Stimulated activated CD8-positive, alpha-beta memory T cell treated with anti-CD3 and anti-CD28 coated beads, Interleukin-15, amount 100 ng/mL, for 24 hours (primary cell): ENCODE data around the gene SLC22A13.
"Not testable (repeated sequence)": the region's sequence is repeated elsewhere in the genome, so short reads cannot be mapped to it uniquely, and the experiment has no call there.

Source experiments
- DNase-seq: peaks from one replicate; pipeline ENCODE4 v3.0.0-alpha.2; 2020; ENCODE audit warnings: low read depth

SLC22A13 gene

DNA sequence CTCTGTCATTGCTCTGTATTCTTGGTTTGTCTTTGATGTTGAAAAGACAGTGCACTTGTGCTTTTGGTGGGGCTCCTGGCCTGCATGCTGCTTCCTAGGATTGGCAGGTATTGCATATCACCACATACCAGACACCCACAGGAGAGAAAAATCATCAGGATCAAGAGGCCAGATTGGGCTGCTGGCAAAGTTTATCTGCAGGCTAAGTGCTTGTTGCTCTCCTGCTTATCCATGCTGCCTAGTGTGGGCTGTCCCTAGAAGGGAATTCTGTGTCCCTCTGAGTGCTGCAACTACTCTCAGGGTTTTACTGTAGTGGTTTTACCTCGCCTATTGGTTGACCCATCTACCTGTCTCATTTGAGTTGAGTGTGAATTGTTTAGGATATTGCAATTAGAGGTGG, 833 bp upstream of the SLC22A13 start:
- no peak for DNase-seq

DNA sequence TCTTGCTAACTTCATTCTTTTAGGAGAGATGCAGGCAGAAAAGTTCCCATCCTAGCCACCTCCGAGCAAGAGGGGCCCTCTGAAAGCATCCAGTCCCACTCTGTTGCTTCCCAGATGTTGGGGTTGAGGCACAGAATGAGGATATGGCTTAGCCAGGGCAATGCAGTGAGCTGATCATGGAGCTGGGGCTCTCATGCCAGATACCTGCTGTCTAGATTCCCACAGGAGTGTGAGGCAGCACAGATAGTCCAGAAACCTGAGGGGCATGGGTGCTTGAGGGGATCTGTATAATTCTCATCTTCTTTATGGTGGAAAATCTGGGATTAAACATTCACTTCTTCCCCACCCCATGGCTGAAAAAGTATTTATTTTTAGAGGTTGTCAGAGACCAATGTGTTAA, 1.2 kb downstream of the SLC22A13 start:
- no peak for DNase-seq

DNA sequence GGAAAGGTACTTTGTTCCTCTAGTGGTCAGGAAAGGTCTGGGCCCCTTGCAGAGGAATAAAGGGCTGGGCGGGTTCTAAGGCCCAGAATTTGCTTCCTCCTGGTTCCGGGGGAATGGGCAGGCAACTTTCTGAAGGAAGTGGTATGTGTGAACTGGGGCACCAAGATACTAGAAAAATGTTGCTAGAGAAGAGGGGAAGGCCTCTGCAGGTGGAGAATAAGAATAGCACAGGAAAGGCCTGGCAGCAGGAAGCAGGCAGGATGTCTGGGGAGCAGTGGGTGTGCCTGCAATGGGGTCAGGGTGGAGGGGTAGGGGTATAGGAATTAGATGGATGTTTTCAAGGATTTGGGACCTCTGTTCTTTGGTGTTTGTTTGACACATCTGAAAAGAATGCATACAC, 2.0 kb downstream of the SLC22A13 start:
- no peak for DNase-seq

DNA sequence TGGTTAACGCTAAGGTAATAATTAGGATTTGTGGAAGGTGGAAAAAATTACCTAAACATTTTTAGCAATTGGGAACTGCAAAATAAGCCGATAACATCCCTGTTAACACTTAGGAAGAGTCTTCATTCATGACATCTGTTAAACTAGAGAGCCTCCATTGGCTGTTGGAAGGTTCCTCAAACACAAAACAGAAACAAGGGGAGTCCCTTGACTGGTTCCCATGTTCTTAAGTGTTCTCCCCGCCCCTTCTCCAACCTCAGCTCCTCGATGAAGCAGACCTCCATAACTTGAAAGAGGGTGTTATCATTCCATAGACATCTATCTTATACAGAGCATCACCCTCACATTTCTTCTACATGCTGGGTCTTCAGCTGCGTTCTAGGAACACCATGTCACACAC, 2.5 kb downstream of the SLC22A13 start:
- DNase-seq, result no peak

DNA sequence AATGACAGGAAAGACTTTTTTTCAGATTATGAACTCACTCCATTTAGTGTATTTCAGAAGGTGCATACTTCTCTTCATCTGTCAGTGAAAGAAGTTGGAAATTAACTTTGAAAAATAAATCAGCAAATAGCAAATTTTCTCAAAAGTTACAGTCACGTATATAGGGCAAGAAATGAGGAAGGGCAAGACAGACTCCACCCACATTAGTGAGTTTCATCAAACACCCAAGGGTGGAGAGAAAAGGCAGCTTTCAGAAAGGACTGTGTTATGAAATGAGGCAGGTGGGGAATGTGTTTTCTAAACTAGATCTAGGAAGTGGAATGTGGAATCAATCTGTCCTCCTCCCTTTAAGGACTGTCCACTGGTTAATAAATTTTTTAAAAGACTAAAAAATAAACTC, 2.9 kb downstream of the SLC22A13 start:
- DNase-seq, result no peak

DNA sequence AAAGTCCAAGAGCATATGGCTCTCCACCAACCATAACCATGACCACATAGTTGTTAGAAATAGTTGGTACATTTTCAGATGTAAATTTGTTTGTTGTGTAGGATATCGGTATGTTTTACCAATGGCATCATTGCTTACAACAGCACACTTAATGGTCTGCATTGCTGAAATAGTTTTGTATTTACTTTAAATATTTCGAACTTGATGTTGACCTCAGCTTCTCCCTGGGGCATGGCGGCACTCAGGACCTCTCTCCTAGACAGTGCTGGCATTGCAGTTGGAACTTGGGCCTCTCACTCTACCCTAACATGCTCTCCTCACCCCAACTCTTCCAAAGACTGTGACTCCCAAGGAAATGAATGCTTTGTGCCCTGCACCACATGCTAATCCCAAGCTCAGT, 5.0 kb downstream of the SLC22A13 start:
- no peak for DNase-seq

DNA sequence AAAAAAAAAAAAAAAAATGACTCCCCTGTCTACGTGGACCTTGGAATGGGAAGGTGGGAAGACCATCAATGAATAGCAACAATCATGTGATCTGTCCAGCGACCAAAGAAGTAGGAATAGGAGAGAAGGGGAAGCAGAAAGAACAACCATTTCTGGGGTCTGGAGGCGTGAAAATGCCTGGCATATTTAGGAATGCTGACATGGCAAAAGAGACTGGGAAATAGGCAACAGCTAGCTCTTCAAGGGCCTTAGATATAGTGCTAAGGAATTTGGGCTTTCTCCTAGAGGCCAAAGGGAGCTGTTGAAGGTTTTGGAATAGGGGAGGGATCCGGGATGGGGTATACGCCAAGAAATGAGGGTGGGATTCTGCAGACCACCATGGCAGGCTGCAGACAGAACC, 5.9 kb downstream of the SLC22A13 start:
- DNase-seq, result no peak

DNA sequence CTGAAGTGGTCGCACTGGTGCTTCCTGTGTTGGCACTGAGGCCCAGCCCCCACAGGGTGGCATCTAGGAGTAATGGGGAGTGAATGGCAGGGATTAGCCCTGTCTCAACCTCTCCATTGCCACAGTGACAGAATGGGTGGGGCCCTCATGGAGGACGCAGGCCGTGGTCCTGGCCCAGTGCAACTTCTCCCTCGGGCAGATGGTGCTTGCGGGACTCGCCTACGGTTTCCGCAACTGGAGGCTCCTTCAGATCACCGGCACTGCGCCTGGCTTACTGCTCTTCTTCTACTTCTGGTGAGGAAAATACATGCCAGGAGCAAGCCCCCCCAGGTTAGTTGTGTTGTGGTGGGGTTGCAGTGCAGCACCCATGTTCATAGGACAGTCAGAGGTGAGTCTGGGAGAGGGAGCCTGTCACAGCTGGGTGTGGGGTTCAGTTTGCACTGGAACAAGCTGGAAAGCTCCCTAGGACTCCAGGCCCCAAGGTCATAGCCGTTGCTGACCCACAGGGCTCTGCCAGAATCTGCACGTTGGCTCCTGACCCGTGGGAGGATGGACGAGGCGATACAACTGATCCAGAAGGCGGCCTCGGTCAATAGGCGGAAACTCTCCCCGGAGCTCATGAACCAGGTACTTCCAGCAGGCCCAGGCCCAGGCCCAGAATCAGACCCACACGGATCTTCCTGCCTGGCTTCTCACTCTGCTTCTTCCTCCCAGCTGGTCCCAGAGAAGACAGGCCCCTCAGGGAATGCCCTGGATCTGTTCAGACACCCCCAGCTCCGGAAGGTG, 9.4 kb downstream of the SLC22A13 start:
- no peak for DNase-seq

DNA sequence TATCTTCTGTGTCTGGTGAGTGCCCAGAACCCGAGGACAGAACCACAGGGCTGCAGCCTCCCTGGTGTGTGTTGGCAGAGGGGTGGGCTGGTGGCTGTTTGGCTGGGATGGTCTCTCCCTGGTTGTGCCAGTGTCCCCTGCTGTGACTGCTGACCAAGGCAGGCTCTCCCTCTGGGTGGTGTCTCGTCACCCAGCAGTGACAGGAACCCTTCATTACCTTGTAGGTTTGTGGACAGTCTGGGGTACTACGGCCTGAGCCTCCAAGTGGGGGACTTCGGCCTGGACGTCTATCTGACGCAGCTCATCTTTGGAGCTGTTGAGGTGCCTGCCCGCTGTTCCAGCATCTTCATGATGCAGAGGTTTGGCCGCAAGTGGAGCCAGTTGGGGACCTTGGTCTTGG, 10.0 kb downstream of the SLC22A13 start:
- no peak for DNase-seq

DNA sequence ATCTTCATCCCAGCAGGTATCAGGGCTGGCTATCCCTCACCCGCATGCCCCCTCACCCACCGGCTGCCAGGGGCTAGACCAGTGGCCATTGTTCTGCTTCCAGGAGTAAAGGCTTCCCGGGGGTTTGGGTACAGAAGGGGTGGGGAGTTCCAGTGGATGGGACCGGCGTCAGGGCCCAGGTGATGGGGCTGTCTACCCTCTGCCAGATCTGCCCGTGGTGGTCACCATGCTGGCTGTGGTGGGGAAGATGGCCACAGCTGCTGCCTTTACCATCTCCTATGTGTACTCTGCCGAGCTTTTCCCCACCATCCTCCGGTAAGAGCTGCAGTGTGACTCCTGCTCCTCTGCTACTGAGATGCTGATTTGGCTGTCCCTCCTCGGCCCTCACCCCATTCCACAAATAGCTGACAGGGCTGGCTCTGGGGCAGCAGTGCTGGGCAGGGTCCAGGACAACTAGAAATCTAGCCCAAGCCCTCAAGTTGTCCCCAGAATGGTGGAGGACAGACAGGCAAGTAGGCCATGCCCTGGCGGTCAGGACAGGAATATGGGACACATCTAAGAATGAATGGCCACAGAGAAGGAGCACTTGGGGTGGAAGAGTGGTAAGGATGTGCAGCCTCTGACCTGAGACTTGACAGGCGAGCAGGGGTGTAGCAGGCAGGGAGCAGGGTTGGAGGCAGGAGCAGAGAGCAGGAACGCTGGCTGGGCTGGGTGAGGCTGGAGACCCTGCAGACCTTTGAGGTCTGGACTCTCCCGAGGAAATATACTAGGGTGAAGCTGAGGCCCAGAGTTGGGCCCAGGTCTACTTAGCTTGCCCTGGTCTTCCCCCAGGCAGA, 10.7 kb downstream of the SLC22A13 start:
- DNase-seq, result no peak

DNA sequence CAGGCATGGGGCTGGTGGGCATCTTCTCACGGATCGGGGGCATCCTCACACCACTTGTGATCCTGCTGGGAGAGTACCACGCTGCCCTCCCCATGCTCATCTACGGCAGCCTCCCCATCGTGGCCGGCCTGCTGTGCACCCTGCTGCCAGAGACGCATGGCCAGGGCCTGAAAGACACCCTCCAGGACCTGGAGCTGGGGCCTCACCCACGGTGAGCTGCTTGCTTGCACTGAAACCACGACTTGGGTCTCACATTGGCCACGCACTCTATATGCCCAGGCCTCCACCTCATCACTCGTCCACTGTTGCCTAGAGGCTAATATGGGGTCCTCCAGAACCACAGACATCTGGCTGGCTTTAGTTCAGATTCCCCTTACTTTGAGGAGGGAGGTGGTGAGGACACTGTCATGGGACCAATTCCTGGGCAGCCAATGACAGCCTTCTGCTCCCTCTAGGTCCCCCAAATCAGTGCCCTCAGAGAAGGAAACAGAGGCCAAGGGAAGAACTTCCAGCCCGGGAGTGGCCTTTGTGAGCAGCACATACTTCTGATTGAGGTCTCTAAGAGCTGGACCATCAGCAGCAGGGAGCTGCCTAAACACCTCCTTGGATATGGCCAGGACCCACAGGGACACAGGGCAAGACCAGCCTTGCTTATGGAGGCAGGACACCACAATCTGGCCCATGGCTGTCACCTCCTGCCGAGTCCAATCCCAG, 11.5 kb downstream of the SLC22A13 start:
- no peak for DNase-seq

DNA sequence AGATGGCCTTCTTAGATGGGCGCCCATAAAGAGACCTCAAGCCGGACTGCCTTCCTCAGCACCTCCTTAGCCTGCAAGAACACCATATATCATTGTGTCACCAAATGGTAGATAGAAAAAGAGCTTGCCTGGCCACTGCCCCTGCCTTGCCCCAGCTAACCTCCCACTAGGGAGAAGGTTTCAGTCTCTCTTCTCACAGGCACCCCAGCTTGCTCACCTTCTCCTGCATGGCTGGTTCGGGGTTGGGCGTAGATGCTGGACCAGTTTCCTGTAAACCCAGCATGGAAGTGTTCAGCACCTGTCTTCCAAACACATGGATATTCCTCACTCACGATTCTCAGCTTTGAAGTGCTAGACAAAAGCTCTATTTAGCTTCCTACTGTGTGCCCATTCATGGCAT, 13.2 kb downstream of the SLC22A13 start:
- DNase-seq, result no peak

DNA sequence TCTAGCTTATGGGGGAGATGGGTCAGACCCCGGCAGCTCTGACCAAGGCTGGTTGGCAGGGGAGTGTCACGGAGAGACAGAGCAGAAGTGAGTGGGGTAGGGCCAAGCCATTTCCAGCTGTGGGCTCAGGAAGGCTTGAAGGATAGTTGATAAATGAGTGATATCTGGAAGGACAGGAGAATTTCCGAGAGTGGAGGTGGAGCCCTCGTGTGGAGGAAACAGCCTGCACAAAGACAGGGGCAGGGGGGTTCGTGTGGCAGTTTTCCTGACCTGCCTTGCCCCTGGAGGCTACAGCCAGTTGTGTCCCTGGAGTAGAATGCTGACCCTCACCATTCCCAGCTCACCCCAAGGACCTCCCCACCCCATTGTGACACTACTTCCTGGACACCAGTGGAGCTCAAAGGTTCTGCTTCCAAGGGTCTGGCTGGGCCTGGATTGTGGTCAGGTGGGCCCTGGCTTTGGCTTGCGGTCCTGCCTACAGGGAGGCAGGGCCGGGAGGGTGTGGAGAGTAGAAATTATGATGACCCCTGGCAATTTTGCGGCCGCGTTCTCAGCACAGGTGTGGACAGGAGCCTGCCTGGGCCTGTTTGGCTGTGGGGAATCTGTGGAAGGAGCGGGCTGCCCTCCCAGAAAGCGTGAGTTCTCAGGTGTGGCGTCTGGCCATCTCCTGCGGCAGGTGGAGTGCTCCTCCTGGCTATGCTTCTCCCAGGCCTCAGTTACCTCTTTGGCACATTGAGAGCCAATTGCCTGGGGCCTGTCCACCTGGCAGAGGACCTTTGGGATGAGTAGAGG, 16.5 kb downstream of the SLC22A13 start, which contains the start of gene SLC22A14:
SLC22A14 (plus strand) TSS at position 400 of the 792 bp plus-strand sequence. CDS start 23,733 bp downstream, outside the sequence.
- DNase-seq, result no peak

DNA sequence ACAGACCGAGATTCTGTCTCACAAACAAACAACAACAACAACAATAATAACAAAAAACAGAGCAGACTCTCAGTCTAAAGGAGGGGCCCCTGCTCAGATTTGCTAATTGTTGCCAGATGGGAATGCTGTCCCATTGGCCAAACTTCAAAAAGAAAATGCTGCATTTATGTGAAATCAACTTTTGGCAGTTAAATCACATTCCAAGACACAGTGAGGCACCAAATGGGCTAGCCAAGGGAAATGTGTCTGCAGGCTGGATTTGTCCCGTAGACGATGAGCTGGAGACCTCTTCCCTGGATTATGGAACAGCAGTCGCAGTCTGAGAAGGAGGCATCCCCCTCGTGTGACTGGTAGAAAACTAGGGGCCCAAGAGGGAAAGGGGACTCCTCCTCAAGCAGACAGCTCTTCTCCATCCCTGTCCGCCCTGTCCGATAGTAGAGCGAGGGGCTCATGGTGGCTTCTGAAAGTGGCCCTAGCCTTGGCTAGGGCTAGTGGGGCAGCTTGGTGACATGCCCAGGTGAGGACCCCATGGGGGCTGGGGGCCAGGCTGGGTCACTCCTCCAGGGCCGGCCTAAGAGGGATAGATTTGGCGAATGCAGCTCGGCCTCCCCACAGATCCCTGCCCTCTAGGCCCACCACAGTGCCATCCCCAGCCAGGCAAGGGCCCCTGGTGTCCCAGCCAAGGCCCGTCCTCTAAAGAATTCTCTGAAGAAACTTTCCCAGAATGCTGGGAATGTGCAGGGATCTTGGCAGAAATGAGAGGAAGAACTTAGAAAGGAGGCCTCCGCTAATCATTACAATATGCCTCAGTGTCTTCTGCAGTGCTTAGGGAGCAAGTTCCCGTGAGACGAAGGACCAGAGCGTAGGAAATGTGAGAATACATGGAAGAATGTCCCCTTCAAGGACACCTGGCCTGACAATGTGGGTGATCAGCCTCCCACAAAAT, 18.5 kb downstream of the SLC22A13 start:
- DNase-seq, result no peak

DNA sequence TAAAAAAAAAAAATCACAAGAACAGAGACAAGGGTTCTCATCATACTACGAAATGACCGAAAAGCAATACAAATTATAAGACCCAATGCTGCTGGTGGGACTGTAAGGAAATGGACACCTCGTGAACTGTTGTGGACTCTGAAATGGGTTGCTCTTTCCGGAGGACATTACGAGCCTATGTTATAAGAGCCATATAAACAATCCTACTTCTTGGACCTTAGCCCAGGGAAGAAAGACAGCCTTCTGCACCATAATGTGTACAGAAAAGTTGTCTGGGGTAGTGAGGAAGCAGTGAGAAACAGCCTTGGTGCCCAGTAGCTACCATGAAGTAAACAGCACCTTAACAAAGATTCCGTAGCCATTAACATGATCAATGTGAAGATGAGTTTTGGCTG, 19.1 kb downstream of the SLC22A13 start:
- no peak for DNase-seq

DNA sequence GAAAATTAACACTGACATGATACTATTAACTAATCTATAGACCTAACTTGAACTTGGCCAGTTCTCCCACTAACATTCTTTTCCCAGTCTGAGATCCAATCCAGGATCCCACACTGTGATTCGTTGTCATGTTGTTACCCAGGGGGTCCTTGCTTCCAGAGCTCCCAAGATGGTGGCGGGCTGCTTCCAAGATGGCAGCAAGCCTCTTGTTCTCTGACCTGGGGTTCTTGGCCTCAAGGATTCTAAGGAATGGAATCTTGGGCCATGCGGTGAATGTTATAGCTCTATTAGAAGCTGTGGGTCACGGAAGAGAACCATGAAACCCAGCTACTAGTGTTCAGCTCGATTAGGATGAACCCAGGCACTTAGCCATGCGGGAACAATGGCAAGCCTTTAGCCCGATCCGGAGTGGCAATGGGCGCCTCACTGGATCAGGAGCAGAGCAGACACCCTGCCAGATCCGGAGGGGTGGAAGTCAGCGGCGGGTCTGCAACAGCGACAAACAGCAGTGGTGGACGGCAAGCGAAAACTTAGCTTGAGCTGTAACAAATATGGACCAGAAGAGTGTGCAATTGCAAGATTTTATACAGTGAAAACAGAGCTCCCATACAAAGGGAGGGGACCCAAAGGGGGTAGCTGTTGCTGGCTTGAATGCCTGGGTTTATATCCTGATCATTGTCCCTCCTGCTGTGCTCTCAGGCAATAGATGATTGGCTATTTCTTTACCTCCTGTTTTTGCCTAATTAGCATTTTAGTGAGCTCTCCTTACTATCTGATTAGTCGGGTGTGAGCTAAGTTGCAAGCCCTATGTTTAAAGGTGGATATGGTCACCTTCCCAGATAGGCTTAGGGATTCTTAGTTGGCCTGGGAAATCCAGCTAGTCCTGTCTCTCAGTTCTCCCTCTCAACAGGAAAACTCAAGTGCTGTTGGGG, 23.9 kb downstream of the SLC22A13 start:
- not testable (repeated sequence) for DNase-seq

DNA sequence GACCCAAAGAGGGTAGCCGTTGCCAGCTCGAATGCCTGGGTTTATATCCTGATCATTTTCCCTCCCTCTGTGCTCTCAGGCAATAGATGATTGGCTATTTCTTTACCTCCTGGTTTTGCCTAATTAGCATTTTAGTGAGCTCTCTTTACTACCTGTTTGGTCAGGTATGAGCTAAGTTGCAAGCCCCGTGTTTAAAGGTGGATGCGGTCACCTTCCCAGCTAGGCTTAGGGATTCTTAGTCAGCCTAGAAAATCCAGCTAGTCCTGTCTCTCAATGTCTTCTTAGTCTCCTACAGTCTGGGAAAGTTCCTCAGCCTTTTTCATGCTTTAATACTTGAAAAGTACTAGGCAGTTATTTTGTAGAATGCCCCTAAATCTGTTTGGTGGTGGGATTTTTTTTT, 31.4 kb downstream of the SLC22A13 start:
- DNase-seq, result not testable (repeated sequence)

DNA sequence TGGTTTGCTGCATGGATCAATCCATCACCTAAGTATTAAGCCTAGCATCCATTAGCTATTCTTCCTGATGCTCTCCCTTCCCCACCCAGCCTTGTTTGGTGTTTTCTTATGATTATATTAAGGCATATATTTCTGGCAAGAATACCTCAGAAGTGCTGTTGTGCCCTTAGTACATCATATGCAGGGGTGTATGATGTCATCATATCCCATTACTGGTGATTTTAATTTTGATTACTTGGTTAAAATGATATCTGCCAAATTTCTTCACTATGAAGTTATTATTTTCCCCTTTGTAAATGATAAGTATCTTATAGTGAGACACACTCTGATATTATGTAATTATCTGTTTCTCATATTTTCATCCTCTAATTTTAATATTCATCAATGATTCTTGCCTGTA, 31.9 kb downstream of the SLC22A13 start:
- DNase-seq, result no peak

DNA sequence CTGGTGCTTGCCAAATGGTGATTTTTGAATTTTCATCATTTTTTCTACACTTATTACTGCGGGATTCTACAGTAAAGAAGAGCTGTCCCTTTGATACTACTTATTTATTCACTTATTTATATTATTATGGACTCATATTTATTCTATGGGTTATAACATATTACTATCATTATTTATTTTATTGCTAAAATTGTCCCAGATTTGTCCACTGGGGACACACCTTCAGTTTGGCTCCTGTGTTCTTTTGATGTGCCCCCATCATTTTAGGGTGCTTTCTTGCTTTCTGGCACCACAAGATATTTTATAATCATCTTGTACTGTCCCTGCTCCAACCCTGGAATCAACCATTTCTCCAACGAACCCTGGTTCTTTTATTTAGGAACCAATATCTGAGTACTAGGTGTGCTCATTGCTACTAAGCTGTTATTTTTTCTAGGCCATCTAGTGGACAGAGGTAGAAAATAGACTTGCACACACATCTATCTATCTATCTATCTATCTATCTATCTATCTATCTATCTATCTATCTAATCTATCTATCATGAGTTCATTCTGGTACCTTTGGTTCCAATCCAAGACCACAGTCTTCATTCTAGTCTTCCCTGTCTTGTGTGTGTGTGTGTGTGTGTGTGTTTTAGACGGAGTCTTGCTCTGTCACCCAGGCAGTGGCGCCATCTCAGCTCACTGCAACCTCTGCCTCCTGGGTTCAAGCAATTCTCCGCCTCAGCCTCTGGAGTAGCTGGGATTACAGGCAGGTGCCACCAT, 32.5 kb downstream of the SLC22A13 start:
- no peak for DNase-seq
